Lower leg skin (tissue), 3 donors: ENCODE results near the gene STRIP2.

Experiments used
- CTCF ChIP-seq, 3 donors: fragments of 450-650 bp; IDR thresholded peaks; one replicate each; pipeline ENCODE4 v1.5.1; 2016; ENCODE audit warnings: antibody characterized with exemption in 3 of 3, mild to moderate bottlenecking in 3 of 3, moderate library complexity in 2 of 3
- POLR2A ChIP-seq, 2 donors: fragments of 450-650 bp; IDR thresholded peaks; one replicate each; pipeline ENCODE4 v1.6.1; 2016 to 2017; ENCODE audit warnings: antibody characterized with exemption in 2 of 2, mild to moderate bottlenecking in 1 of 2, moderate library complexity in 1 of 2

GRCh38 chr7:129439963-129440625 is 5.9 kb downstream of the STRIP2 start:
- no peak for TF ChIP-seq CTCF (IDR thresholded peaks at IDR 0.05)
- no peak for TF ChIP-seq POLR2A (IDR thresholded peaks at IDR 0.05)
